GM23248 (cell line): ENCODE data around the gene ABCA2.

Experiments
- EZH2 ChIP-seq: fragments of 200-600 bp; sonication (generic); IDR thresholded peaks from 2 replicates; pipeline ENCODE4 v1.6.1; 2018; ENCODE audit warnings: antibody characterized with exemption, mild to moderate bottlenecking; ENCODE audit not compliant: insufficient read depth, poor library complexity, severe bottlenecking
- EZH2phosphoT487 ChIP-seq: fragments of 200-600 bp; sonication (generic); IDR thresholded peaks from 2 replicates; pipeline ENCODE4 v1.6.1; 2018; ENCODE audit warnings: antibody characterized with exemption, moderate library complexity, mild to moderate bottlenecking, low read depth; ENCODE audit not compliant: insufficient read depth

GRCh38 chr9:137023157-137023556 lies 4.9 kb downstream of the ABCA2 start:
- TF ChIP-seq EZH2phosphoT487 (no peak), EZH2 (no peak)
